ENCODE data around the gene CAMK2D.

Gene CAMK2D

DNA sequence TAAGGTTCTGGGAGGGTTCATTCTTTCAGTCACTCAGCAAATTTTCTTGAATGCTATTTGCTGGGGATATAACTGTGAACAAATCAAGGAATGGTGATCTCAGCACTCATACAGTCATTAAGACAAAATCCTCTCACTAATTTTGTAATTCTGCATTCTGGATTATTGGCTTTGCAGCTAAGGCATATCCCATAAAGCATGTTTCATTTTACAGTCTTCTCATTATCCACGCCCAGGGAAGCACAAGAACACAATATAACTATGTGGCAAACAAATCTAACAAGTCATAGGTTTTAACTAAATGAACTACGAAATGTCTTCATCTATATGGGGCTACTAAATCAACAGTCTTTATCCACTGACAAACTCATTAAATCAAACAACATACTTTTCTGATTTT is 139.9 kb downstream of the CAMK2D start:
- H3K4me3 ChIP-seq (ENCODE audit: low read depth, low read length): no peak overlapping the region

DNA sequence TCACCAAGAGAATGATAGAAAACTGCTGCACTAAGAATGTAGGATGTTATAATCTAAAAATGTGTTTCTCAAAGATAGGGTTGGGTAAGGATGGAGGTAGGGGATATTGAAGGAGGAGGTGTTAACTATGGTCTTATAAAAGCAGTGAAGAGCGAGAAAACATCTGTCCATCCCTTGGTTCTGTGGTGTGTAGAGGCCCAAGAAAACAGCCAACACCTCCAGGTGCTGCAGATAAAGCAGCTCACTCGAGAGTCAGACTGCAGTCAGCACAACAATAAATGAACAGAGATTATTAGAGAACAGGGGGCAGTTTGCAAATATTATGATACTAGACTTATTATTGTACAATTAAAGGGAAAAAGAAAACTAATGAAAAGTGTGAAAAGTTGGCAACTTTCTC is 141.5 kb downstream of the CAMK2D start:
- no peak overlapping the region for H3K4me3 ChIP-seq (ENCODE audit: low read depth, low read length)
- no peak for DNase-seq (ENCODE audit: low read depth)

More for the DNA sequence above, 139.9 kb downstream of the CAMK2D start:
- no peak for DNase-seq (ENCODE audit: low read depth)

DNA sequence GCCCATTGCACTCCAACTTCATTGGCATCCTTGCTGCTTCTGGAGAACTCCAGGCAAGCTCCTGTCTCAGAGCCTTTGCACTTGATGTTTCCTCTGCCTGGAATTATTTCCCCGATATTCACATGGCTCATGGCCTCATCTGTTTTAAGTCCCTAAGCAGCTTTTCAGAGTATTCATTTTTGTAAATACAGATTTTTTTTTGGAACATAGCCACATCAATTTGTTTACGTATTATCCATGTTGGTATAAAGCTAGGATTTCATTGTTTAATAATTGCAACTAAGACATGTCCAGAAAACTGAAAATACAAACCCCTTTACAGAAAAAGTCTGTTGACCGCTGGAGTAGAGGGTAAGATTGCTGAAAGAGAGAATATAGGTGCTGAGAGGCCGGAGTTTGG is 142.0 kb downstream of the CAMK2D start:
- DNase-seq (ENCODE audit: low read depth): no peak
- H3K4me3 ChIP-seq (ENCODE audit: low read depth, low read length): no peak overlapping the region

DNA sequence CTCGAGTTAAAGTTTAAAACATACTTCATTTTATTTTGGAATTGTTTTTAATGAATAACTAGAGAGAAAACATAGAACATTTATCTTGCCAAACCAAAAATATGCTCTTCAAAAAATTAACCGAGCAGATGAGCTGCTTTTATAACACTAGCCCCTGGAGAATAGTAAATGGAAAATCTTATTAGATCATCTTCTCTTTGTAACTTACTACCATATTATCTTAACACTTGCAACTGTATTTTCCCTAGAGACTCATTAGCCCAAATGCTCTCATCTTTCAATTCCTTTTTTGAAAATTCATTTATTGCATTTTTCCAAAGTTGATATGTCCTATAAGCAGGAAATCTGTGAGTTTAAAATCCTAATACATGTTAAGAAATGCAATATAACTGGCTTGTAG is 143.3 kb downstream of the CAMK2D start:
- H3K4me3 ChIP-seq (ENCODE audit: low read depth, low read length): no peak overlapping the region
- DNase-seq (ENCODE audit: low read depth): peak; percentile 25

DNA sequence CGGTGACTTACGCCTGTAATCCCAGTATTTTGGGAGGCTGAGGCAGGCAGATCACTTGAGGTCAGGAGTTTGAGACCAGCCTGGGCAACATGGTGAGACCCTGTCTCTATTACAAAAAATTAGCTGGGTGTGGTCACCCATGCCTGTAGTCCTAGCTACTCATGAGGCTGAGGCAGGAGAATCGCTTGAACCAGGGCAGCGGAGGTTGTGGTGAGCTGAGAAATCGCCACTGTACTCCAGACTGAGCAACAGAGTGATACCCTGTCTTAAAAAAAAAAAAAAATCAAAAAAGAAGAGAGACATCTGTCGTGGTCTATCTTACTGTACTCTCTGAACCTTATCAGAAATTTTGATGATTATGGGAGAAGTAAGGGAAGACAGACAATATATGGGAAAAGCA is 144.3 kb downstream of the CAMK2D start:
- DNase-seq (ENCODE audit: low read depth): no peak
- H3K4me3 ChIP-seq (ENCODE audit: low read depth, low read length): no peak overlapping the region

DNA sequence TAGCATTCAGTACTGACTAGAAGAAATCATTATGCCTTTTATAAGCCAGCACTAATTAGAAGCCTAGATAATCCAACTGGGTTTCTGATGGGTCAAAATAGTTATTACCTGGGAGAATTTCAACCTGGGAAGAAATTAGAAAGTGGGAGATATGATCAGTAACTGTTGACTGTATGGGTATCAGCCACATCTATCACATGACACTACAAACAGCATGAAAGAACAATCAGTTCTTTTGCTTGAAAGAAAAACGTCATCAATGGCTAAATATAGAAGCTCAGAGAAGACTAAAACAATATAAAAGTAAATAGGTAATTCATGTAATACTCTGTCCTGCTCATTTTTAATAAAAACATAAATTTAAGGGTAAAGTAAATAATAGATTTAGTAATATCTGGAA is 145.1 kb downstream of the CAMK2D start:
- no peak overlapping the region for H3K4me3 ChIP-seq (ENCODE audit: low read depth, low read length)
- no peak for DNase-seq (ENCODE audit: low read depth)

DNA sequence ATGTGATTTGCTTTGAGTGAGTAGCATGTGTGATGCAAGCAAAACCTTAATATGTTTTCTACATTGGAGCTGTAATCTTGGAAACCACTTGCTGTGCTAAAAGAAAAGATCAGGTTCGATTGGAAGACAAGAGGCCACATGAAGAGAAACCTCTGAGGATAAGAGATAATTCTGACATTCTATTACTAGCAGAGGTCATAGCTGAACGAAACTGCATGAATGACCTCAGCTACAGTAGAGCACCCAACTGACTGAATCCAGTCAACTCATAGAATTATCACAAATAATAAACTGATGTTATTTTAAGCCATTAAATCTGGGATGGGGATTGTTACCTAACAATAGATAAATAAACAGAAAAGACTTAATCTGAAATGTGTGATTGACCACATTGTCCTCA is 147.1 kb downstream of the CAMK2D start:
- DNase-seq (ENCODE audit: low read depth): no peak
- H3K4me3 ChIP-seq (ENCODE audit: low read depth, low read length): no peak overlapping the region

DNA sequence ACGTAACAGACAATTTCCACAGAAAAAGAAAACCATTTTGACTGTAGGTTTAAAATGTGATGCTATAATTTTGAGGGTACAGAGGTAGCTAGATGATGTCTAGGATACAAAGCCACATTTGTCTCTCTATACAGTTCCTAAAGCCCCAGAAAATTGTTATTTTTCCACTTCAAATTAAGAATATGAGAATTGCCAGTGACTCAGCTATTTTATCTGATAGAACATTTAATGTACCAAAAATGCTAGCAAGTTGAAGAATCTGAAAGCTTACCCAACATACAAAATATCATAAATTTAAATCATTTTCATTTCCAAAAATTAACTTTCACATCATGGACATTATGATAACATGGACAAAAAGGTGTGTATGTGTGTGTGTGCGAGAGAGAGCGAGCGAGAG is 148.0 kb downstream of the CAMK2D start:
- DNase-seq (ENCODE audit: low read depth): no peak
- no peak overlapping the region for H3K4me3 ChIP-seq (ENCODE audit: low read depth, low read length)

DNA sequence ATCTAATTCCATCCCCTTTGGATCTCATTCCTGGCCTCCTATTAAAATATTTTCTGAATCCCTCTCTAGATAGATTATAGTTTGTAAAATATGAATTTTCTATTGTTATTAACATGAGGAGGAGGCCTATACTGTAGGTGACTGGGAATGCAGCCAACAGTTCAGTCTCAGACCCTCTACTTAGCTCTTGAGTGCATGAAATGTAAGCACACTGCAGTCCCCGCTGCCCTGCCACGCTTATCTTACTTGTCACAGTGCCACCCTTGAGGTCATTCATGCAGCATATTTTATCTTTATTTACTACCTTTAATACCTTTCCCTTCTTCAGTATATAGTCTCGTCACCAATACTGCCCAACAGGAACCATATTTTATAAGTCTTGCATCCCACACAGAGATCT is 151.0 kb downstream of the CAMK2D start:
- DNase-seq (ENCODE audit: low read depth): no peak
- H3K4me3 ChIP-seq (ENCODE audit: low read depth, low read length): no peak overlapping the region

DNA sequence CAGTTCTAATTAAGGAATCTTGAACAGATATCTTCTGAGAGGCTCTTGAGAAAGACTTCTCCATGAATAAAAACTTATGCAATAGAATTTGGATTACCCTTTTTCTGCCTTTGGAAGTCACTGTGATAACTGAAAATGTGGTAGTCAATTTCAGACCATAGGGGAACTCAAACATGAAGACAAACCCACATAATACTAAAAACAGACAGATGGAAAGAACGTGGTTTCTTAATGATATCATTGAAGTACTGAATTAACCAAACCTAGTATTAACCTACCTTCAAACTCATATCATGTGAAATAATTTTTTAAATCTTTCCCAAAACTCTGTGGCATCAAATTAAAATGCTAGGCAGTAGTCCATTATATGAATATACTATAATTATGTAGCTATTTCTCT is 153.5 kb downstream of the CAMK2D start:
- H3K4me3 ChIP-seq (ENCODE audit: low read depth, low read length): no peak overlapping the region
- no peak for DNase-seq (ENCODE audit: low read depth)

DNA sequence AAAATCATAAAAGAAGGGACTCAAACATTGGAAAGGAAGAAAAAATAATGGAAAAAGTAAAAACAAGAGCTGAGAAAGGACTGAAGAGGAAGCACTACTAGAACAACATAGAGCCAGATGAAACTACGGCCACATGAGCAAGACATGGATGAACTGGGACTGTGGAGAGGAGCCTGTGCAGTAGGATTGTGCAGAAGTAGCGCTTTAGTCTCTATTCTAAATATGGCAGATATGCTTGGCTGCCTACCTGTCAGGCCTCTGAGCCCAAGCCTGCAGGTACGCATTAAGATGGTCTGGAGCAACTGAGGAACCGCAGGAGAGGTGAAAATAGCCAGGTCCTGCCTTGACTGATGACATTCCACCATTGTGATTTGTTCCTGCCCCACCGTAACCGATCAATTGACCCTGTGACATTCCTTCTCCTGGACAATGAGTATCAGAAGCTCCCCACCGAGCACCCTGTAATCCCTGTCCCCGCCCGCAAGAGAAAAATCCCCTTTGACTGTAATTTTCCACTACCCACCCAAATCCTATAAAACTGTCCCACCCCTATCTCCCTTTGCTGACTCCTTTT is 154.3 kb downstream of the CAMK2D start:
- H3K4me3 ChIP-seq (ENCODE audit: low read depth, low read length): no peak overlapping the region
- DNase-seq (ENCODE audit: low read depth): no peak

DNA sequence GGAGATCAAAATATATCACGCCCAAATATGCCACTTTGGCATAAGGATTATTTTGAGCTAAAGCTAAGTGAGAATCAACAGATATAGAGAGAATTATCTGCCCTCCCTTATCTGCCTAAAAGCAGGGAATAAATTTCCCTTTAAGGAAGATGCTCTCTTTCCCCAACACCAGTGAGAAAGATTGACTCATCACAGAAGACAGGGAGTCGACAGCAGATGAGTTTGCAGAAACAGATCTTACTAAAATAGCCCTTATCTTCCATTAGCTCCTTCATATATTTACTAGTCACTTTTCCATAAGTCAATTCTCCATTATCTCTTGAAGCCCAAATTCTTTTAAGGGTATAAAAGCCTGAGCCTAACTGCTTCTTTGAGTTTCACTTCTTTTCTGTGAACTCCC is 156.6 kb downstream of the CAMK2D start:
- no peak for DNase-seq (ENCODE audit: low read depth)
- no peak overlapping the region for H3K4me3 ChIP-seq (ENCODE audit: low read depth, low read length)

DNA sequence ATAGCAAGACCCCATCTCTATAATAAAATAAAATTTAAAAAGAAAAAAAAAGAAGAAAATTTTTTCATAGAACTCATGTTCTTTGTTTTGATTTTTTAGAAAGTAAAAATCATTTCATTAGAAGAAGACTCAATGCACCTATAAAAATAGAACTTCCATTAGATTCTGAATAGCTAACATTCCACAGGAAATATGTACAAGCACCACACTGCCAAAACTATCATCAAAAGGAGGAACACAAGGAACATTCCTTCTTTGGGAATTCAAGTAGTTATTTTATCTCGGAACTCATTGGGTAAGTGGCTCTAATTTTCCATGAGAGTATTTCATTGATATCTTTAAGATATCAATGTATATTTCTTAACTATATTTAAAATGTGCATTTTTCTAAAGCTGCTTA is 157.6 kb downstream of the CAMK2D start:
- H3K4me3 ChIP-seq (ENCODE audit: low read depth, low read length): no peak overlapping the region
- no peak for DNase-seq (ENCODE audit: low read depth)

DNA sequence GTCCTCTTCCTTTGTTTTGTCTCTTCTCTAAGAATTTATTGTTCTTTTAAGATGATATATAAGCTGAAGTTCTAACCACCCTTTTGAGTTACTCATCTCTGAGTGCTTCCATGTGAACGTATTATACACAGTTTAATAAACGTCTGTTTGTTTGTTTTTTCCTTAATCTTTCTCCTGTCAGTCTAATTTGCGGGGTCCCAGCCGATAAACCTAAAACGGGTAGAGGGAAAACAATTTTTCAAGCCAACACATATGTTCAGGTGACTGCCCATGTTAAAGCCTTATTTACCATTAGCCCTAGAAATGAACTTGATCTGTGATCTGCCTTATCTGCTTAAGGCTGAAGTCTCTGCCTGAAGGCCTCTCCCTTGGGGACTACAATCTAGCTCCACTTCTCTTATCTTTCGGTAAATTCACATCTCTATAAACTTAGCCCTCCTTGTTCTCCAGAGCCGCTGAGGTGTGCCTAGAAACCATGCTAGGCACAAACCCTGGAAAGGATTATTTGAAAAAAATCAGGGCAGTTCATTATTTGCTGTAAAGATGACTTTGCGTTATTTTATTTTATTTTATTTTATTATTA is 158.8 kb downstream of the CAMK2D start:
- no peak overlapping the region for H3K4me3 ChIP-seq (ENCODE audit: low read depth, low read length)
- no peak for DNase-seq (ENCODE audit: low read depth)

DNA sequence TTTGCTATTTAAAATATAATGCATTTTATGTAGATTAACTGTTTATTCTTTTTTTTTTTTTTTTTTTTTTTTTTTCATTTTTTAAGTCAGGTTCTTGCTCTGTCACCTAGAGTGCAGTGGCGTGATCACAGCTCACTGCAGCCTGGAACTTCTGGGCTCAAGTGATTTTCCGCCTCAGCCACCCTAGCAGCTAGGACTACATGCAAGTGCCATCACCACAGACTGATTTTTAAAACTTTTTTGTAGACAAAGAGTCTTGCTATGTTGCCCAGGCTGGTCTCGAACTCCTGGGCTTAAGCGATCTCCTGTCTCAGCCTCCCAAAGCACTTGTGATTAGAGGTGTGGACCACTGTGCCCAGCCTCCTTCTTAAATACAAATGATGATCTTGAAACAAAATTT is 159.9 kb downstream of the CAMK2D start:
- no peak overlapping the region for H3K4me3 ChIP-seq (ENCODE audit: low read depth, low read length)
- no peak for DNase-seq (ENCODE audit: low read depth)

DNA sequence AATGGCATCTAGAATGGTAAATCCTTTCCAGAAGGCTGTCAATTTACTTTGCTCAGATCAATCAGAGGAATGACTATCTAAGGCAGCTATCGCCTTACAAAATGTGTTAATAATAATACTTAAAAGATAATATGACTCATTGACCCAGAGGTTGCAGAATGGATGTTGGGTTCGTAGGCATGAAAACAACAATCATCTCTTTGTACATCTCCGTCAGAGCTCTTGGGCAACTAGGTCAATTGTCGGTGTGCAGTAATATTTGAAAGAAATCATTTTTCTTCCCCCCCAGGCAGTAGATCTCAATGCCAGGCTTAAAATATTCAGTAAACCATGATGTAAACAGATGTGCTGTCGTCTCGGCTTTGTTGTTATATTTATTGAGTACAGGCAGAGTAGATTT is 165.1 kb downstream of the CAMK2D start:
- no peak for DNase-seq (ENCODE audit: low read depth)
- no peak overlapping the region for H3K4me3 ChIP-seq (ENCODE audit: low read depth, low read length)

DNA sequence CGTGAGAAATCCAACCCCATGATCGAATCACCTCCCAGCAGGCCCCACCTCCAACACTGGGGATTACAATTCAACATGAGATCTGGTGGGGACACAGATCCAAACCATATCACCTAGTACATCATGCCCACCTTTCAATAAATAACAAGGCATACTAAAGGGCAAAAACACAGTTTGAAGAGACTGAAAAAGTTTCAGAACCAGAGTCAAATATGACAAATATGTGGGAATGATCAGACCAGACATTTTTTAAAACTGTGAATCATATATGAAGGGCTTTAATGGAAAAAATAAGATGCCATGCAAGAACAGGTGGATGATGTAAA is 167.3 kb downstream of the CAMK2D start:
- no peak overlapping the region for H3K4me3 ChIP-seq (ENCODE audit: low read depth, low read length)
- DNase-seq (ENCODE audit: low read depth): no peak

DNA sequence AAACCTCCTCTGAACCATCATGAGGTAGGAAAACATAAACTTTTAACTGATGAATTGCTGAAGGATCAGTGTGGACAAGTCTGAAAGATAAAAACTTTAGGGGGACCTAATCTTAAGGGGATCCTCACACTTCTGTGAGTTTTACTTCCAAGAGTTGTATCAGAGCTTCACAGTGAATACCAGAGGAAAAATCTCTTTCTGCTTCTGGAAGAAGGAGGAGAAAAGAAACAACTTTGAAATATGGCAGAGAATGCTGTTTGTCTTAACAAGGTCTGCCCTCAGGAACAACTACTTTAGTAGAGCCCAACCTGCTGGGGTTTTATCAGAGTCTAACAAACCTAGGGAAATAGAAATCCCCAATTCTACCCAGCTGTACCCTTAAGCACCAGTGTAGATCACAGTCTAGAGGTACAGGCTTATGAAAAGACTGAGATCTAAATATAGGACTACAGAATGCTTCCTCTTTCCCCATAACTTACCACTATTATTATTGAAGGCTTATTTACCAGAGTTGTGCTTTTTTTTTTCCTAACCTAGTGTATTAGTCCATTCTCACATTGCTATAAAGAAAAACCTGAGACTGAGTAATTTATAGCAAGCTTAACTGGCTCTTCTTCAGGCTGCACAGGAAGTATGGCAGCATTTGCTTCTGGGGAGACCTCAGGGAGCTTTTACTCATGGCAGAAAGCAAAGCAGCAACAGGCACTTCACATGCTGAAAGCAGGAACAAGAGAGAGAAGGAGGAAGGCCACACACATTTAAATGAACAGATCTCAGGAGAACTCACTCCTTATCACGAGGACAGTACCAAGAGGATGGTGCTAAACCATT is 167.9 kb downstream of the CAMK2D start:
- DNase-seq (ENCODE audit: low read depth): no peak
- H3K4me3 ChIP-seq (ENCODE audit: low read depth, low read length): no peak overlapping the region

DNA sequence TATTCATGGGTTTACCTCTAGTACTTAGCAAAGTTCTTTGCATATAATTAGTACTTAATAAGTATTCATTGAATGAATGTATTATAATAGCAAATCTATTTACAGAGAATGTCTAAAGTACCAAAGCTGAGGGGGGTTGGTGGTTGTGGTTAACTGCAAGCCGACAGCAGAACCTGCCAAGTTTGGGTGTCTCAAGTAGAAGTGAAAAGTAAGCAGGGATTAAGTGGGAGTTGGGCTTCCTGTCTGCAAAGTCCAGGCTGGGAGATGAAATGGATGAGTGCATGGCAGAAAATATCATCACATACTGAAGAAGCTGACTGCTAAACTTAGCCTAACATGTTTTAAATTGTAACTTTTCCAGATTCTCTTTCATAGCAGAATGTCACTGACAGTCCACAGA is 169.6 kb downstream of the CAMK2D start:
- peak; percentile 39 for DNase-seq (ENCODE audit: low read depth)
- no peak overlapping the region for H3K4me3 ChIP-seq (ENCODE audit: low read depth, low read length)

DNA sequence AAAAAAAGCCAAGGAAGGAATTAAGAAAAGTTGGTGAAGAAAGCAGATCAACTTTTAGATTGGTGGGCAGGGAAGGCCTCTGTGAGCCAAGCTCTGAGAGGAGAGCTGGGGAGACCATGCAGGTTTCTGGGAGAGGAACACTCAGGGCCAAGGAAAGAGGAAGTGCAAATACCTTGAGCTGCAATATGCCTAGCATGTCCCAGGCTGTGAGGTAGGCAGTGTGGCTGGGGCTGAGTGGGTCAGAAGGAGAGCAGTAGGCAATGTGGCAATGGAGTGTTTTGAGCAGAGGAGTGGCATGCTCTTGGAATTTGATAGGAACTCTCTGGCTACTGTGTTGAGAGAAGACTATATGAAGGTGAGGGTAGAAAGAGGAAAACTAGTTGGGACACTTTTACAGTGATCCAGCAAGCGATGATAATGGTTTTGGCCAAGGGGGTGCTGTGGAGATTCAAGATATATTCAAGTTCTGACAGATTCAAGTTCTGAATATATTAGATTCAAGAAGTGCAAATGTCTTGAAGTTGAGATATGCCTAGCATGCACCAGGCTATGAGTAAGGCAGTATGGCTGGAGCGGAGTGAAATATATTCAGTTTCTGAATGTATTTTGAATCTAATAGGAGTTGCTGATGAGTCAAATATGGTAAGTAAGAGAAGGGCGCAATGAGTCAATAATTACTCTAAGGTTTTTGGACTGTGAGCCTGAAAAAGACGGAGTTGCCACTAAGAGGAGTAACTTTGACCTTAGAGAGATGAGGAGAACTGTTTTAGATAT is 172.5 kb downstream of the CAMK2D start:
- DNase-seq (ENCODE audit: low read depth): no peak

More for the DNA sequence above, 172.5 kb downstream of the CAMK2D start:
- no peak overlapping the region for H3K4me3 ChIP-seq (ENCODE audit: low read depth, low read length)

Measured in skeletal muscle cell (primary cell).